Mesenchymal stem cell (in vitro differentiated cells and primary cell): ENCODE results near the gene SPAG4.

Experiments
- DNase-seq: peaks from one replicate; pipeline ENCODE4 v3.0.0-alpha.2; 2013
- H2AFZ ChIP-seq: one replicate; pipeline ENCODE4 v1.6.1; 2013; ENCODE audit warnings: low read depth, mild to moderate bottlenecking, control low read depth, inconsistent platforms, low read length, moderate library complexity
- H2AK5ac ChIP-seq: 2 replicates; pipeline ENCODE4 v1.6.1; 2013; ENCODE audit warnings: low read length, moderate library complexity, mild to moderate bottlenecking, inconsistent platforms; ENCODE audit not compliant: severe bottlenecking
- H2BK120ac ChIP-seq: one replicate; pipeline ENCODE4 v1.6.1; 2013; ENCODE audit warnings: low read depth, mild to moderate bottlenecking, inconsistent platforms, low read length, moderate library complexity
- H2BK12ac ChIP-seq, 2 experiments: one replicate each; pipeline ENCODE4 v1.6.1; 2013; ENCODE audit warnings: inconsistent platforms in 2 of 2, low read length in 2 of 2, mild to moderate bottlenecking in 2 of 2, moderate library complexity in 2 of 2, control low read depth in 1 of 2
- H2BK15ac ChIP-seq: one replicate; pipeline ENCODE4 v1.6.1; 2013; ENCODE audit warnings: mild to moderate bottlenecking, low read depth, inconsistent platforms; ENCODE audit not compliant: poor library complexity, severe bottlenecking
- H2BK5ac ChIP-seq: 2 replicates; pipeline ENCODE4 v1.6.1; 2013; ENCODE audit warnings: low read depth, mild to moderate bottlenecking, low read length, control low read depth, inconsistent platforms; ENCODE audit not compliant: poor library complexity, severe bottlenecking
- H3K14ac ChIP-seq, 2 experiments: one replicate each; pipeline ENCODE4 v1.6.1; 2013; ENCODE audit warnings: inconsistent platforms in 2 of 2, low read length in 2 of 2, control low read depth in 1 of 2, mild to moderate bottlenecking in 1 of 2, moderate library complexity in 1 of 2
- H3K18ac ChIP-seq, 2 experiments: one replicate each; pipeline ENCODE4 v1.6.1; 2013; ENCODE audit warnings: inconsistent platforms in 2 of 2, low read length in 2 of 2, control low read depth in 1 of 2, low read depth in 1 of 2, mild to moderate bottlenecking in 1 of 2
- H3K23ac ChIP-seq, 2 experiments: one replicate each; pipeline ENCODE4 v1.6.1; 2013; ENCODE audit warnings: inconsistent platforms in 2 of 2, low read length in 2 of 2, mild to moderate bottlenecking in 2 of 2, moderate library complexity in 2 of 2, control low read depth in 1 of 2
- H3K27ac ChIP-seq: 2 replicates; pipeline ENCODE4 v1.5.1; 2013; ENCODE audit warnings: mild to moderate bottlenecking, moderate library complexity, low read length, control low read depth, inconsistent platforms; ENCODE audit not compliant: poor library complexity, severe bottlenecking
- H3K27me3 ChIP-seq, 2 experiments: 2 replicates each; pipeline versions ENCODE4 v1.6.1 to v1.7.0; 2013; ENCODE audit warnings: low read length in 2 of 2, mild to moderate bottlenecking in 2 of 2, moderate library complexity in 2 of 2, control low read depth in 1 of 2, inconsistent platforms in 1 of 2; ENCODE audit not compliant: control insufficient read depth in 1 of 2, insufficient read depth in 1 of 2
- H3K36me3 ChIP-seq, 2 experiments: 2 replicates each; pipeline versions ENCODE4 v1.6.1 to v1.7.0; 2013; ENCODE audit warnings: low read length in 2 of 2, control low read depth in 1 of 2, inconsistent platforms in 1 of 2, low read depth in 1 of 2, mild to moderate bottlenecking in 1 of 2; ENCODE audit not compliant: insufficient read depth in 2 of 2, control insufficient read depth in 1 of 2
- H3K4ac ChIP-seq, 2 experiments: one replicate each; pipeline ENCODE4 v1.6.1; 2013; ENCODE audit warnings: inconsistent platforms in 2 of 2, low read length in 2 of 2, mild to moderate bottlenecking in 2 of 2, moderate library complexity in 2 of 2, control low read depth in 1 of 2, low read depth in 1 of 2
- H3K4me1 ChIP-seq: 2 replicates; pipeline ENCODE4 v1.6.1; 2013; ENCODE audit warnings: low read depth, low read length, control low read depth; ENCODE audit not compliant: control insufficient read depth, insufficient read depth
- H3K4me2 ChIP-seq: 2 replicates; pipeline ENCODE4 v1.6.1; 2013; ENCODE audit warnings: low read length, mild to moderate bottlenecking, inconsistent platforms; ENCODE audit not compliant: poor library complexity, severe bottlenecking
- H3K4me3 ChIP-seq, 2 experiments: 2 replicates each; pipeline versions ENCODE4 v1.5.1 to v1.7.0; 2013; ENCODE audit warnings: low read length in 2 of 2, mild to moderate bottlenecking in 2 of 2, control low read depth in 1 of 2, low read depth in 1 of 2; ENCODE audit not compliant: insufficient read depth in 1 of 2
- H3K79me1 ChIP-seq: replicated peaks from 2 replicates; pipeline ENCODE4 v1.6.1; 2013; ENCODE audit warnings: mild to moderate bottlenecking, control low read depth, low read length, inconsistent platforms; ENCODE audit not compliant: poor library complexity, severe bottlenecking
- H3K9ac ChIP-seq: 2 replicates; pipeline ENCODE4 v1.7.0; 2013; ENCODE audit warnings: mild to moderate bottlenecking, low read length, moderate library complexity
- H3K9me3 ChIP-seq: 2 replicates; pipeline ENCODE4 v1.7.0; 2013; ENCODE audit warnings: mild to moderate bottlenecking, low read length; ENCODE audit not compliant: control insufficient read depth
- H4K8ac ChIP-seq: one replicate; pipeline ENCODE4 v1.6.1; 2013; ENCODE audit warnings: inconsistent platforms, mild to moderate bottlenecking, low read length, moderate library complexity
- H4K91ac ChIP-seq: one replicate; pipeline ENCODE4 v1.6.1; 2013; ENCODE audit warnings: mild to moderate bottlenecking, low read length, inconsistent platforms
- WGBS: methylation state at CpG from one replicate; pipeline ENCODE4 v1.1.7; 2013; ENCODE audit warnings: mixed read lengths; 5-methylcytosine and 5-hydroxymethylcytosine counted together

SPAG4 gene

DNA sequence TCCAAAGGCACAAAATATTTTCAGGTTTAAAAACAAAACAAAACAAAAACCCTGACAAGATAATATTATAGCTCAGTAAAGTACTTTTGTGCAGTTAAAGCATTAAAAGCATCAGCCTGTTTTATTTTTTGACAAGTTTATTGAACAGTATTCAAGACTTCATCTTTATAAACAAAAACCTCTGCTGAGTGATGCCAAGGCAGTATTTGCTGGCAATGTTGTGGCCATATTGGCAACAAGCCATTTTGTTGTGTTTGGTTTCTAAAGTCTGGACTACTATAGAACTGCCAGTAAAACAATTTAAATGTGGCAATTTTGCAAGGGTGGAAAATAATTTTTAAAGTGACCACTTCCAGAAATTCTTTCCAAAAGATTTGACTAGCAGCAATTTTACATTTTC lies 33.2 kb downstream of the SPAG4 start:
- no peaks in the 10 kb centered on the region for H3K9me3 ChIP-seq
- H3K9ac ChIP-seq: no peak overlapping the region
- no peak overlapping the region for H3K23ac ChIP-seq
- H3K27ac ChIP-seq: no peak overlapping the region
- H3K79me1 ChIP-seq: peaks cover 6% of the 10 kb centered on the region
- H3K27me3 ChIP-seq: no peaks in the 10 kb centered on the region
- H3K4me2 ChIP-seq: no peak overlapping the region
- H2BK15ac ChIP-seq: no peak overlapping the region
- H2BK12ac ChIP-seq: no peak overlapping the region
- H3K14ac ChIP-seq: no peak overlapping the region
- peaks cover 14 to 34% of the 10 kb centered on the region in 2 experiments for H3K36me3 ChIP-seq
- no peak overlapping the region for H4K8ac ChIP-seq
- no peak overlapping the region for H3K4ac ChIP-seq
- no peak overlapping the region for H4K91ac ChIP-seq
- H3K18ac ChIP-seq: no peak overlapping the region
- no peak overlapping the region for H2BK5ac ChIP-seq
- peaks cover 2% of the 10 kb centered on the region for H3K4me1 ChIP-seq
- H2BK120ac ChIP-seq: no peak overlapping the region
- no peak overlapping the region for H2AFZ ChIP-seq
- H2AK5ac ChIP-seq: no peak overlapping the region
- H3K4me3 ChIP-seq: no peak overlapping the region
- no peak for DNase-seq

- H3K4me2 ChIP-seq: no peak overlapping the region
- no peak overlapping the region for H3K4me3 ChIP-seq
- no peak overlapping the region for H3K4ac ChIP-seq
- no peak for DNase-seq
- peaks cover 6% of the 10 kb centered on the region for H3K79me1 ChIP-seq
- no peaks in the 10 kb centered on the region for H3K9me3 ChIP-seq
- no peak overlapping the region for H3K14ac ChIP-seq
- H3K36me3 ChIP-seq: peaks cover 28 to 46% of the 10 kb centered on the region in 2 experiments
- no peak overlapping the region for H2AFZ ChIP-seq
- H3K27ac ChIP-seq: no peak overlapping the region
- no peak overlapping the region for H2BK5ac ChIP-seq
- no peak overlapping the region for H2BK12ac ChIP-seq
- H4K91ac ChIP-seq: no peak overlapping the region
- H3K23ac ChIP-seq: no peak overlapping the region
- peaks cover 2% of the 10 kb centered on the region for H3K4me1 ChIP-seq
- H4K8ac ChIP-seq: no peak overlapping the region
- no CpG with 5 or more reads among the region's 3 CpGs for WGBS
- no peak overlapping the region for H2BK15ac ChIP-seq
- H3K9ac ChIP-seq: no peak overlapping the region
- no peak overlapping the region for H2AK5ac ChIP-seq
- no peaks in the 10 kb centered on the region for H3K27me3 ChIP-seq
- no peak overlapping the region for H2BK120ac ChIP-seq
- H3K18ac ChIP-seq: no peak overlapping the region
Measured at GRCh38 chr20:35650632-35651031, 35.0 kb downstream of the SPAG4 start.

DNA sequence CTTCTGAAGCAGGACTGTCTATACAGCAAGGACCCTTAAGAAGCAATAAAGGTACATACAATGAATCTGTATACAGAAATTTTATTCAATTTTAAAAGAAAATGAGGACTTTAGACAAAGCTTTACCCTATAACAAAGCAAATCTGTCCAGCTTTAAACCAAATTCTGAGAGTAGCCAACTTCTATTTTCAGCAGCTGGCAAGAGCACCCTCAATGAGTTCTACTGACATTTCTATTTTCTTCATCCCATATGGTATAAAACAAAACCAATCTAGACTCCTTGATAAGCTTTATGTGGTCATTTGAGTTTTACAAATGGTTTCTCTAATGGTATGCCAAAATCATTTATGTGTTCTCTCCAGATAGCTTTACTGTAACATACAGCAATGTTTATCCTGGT lies 36.3 kb downstream of the SPAG4 start:
- Histone ChIP-seq H3K4ac (no peak overlapping the region), H3K4me2 (no peak overlapping the region), H4K8ac (no peak overlapping the region), H2AFZ (no peak overlapping the region), H3K9ac (no peak overlapping the region), H3K79me1 (peaks cover 4% of the 10 kb centered on the region), H3K36me3 (peaks cover 28 to 46% of the 10 kb centered on the region in 2 experiments), H3K4me1 (peaks cover 2% of the 10 kb centered on the region), H2BK120ac (no peak overlapping the region), H3K9me3 (no peaks in the 10 kb centered on the region), H2BK15ac (no peak overlapping the region), H2BK12ac (no peak overlapping the region), H3K27ac (no peak overlapping the region), H3K4me3 (no peak overlapping the region), H3K14ac (no peak overlapping the region), H2AK5ac (no peak overlapping the region), H3K27me3 (no peaks in the 10 kb centered on the region), H4K91ac (no peak overlapping the region), H2BK5ac (no peak overlapping the region), H3K18ac (no peak overlapping the region), H3K23ac (no peak overlapping the region)
- DNase-seq: no peak

- Histone ChIP-seq H3K14ac (no peak overlapping the region), H3K36me3 (peaks cover 22 to 47% of the 10 kb centered on the region in 2 experiments), H3K23ac (no peak overlapping the region), H3K4me2 (no peak overlapping the region), H2BK5ac (no peak overlapping the region), H3K18ac (no peak overlapping the region), H3K4me3 (no peak overlapping the region), H4K91ac (no peak overlapping the region), H3K27me3 (no peaks in the 10 kb centered on the region), H3K9ac (no peak overlapping the region), H2BK15ac (no peak overlapping the region), H2AFZ (no peak overlapping the region), H2BK12ac (no peak overlapping the region), H3K79me1 (no peaks in the 10 kb centered on the region), H3K4ac (no peak overlapping the region), H2AK5ac (no peak overlapping the region), H3K27ac (no peak overlapping the region), H2BK120ac (no peak overlapping the region), H4K8ac (no peak overlapping the region), H3K9me3 (no peaks in the 10 kb centered on the region), H3K4me1 (peaks cover 2% of the 10 kb centered on the region)
- WGBS: 97% methylated on average over 13 of the region's 13 CpGs
- DNase-seq: no peak
Measured at GRCh38 chr20:35652641-35653429, 37.2 kb downstream of the SPAG4 start.
